ENCODE results near the gene KIF6. TPM values are rescaled to one million over a fixed set of nuclear protein-coding genes. Genes with fewer than 3 reads are reported as not detected.
"Not testable (repeated sequence)": the region's sequence is repeated elsewhere in the genome, so short reads cannot be mapped to it uniquely, and the experiment has no call there.

The KIF6 gene
- total RNA-seq, 4 donors from 2014 or later: not detected

DNA sequence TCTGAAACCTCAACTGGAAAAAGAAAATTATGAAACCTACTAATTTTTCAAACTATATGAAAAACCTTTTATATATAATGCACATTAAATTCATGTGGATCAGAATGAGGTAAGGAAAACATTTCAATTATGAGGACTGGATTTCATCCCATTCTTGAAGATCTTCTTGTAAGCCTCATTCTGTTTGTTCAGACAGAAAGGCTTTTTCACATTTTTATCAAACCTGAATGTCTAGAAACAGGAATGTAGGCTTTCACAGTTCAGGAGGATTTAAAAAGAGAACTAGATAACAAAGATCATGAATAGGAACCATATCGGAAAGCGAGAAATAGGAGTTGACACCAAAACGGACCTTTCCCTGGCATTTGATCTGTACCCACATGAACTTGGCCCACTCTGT is 210.2 kb downstream of the KIF6 start:
- H3K4me1 ChIP-seq: no peaks in the 10 kb centered on the region
- DNase-seq (no peak), ATAC-seq (no peak)
- no peak overlapping the region for H3K27ac ChIP-seq
- no peak for TF ChIP-seq POLR2A (IDR thresholded peaks at IDR 0.05)
- TF ChIP-seq, protein P1, sequence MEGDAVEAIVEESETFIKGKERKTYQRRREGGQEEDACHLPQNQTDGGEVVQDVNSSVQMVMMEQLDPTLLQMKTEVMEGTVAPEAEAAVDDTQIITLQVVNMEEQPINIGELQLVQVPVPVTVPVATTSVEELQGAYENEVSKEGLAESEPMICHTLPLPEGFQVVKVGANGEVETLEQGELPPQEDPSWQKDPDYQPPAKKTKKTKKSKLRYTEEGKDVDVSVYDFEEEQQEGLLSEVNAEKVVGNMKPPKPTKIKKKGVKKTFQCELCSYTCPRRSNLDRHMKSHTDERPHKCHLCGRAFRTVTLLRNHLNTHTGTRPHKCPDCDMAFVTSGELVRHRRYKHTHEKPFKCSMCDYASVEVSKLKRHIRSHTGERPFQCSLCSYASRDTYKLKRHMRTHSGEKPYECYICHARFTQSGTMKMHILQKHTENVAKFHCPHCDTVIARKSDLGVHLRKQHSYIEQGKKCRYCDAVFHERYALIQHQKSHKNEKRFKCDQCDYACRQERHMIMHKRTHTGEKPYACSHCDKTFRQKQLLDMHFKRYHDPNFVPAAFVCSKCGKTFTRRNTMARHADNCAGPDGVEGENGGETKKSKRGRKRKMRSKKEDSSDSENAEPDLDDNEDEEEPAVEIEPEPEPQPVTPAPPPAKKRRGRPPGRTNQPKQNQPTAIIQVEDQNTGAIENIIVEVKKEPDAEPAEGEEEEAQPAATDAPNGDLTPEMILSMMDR (IDR thresholded peaks at IDR 0.05 in 4 of 5, conservative IDR thresholded peaks at IDR 0.05 in 1 of 5): no peak
- H3K9me3 ChIP-seq: no peaks in the 10 kb centered on the region
- intact Hi-C loops (cut with DNase I; ENCODE audit: low total_unique reads) (no loop called here), in situ Hi-C loops (cut with MboI; ENCODE audit: low sequenced_read_pairs in 4 of 4) (no loop called here)
- no peak overlapping the region for H3K4me3 ChIP-seq
- no peaks in the 10 kb centered on the region for H3K36me3 ChIP-seq
- H3K27me3 ChIP-seq: no peaks in the 10 kb centered on the region

DNA sequence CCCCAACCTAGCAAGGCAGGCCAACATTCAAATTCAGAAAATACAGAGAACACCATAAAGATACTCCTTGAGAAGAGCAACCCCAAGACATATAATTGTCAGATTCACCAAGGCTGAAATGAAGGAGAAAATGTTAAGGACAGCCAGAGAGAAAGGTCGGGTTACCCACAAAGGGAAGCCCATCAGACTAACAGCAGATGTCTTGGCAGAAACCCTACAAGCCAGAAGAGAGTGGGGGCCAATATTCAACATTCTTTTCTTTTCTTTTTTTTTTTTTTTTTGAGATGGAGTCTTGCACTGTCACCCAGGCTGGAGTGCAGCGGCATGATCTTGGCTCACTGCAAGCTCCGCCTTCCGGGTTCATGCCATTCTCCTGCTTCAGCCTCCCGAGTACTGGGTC is 215.4 kb downstream of the KIF6 start:
- in situ Hi-C loops (cut with MboI; ENCODE audit: low sequenced_read_pairs in 4 of 4); H3K27ac ChIP-seq; intact Hi-C loops (cut with DNase I; ENCODE audit: low total_unique reads); H3K36me3 ChIP-seq; H3K27me3 ChIP-seq; ATAC-seq; H3K4me1 ChIP-seq; H3K4me3 ChIP-seq; DNase-seq; H3K9me3 ChIP-seq: not testable (repeated sequence)

DNA sequence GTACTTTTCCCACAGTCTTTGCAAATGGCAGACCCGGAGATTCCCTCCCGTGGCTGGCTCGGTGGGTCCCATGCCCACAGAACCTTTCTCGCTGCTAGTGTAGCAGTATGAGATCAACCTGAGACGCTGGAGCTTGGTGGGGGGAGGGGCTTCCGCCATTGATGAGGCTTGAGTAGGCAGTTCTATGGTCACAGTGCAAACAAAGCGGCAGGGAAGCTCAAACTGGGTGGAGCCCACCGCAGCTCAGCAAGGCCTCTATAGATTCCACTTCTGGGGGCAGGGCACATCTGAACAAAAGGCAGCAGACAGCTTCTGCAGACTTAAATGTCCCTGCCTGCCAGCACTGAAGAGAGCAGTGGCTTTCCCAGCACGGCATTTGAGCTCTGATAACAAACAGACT is 216.7 kb downstream of the KIF6 start:
- DNase-seq (no peak), ATAC-seq (no peak)
- in situ Hi-C loops (cut with MboI; ENCODE audit: low sequenced_read_pairs in 4 of 4): no loop called here
- Histone ChIP-seq H3K9me3 (no peaks in the 10 kb centered on the region), H3K36me3 (no peaks in the 10 kb centered on the region), H3K27me3 (no peaks in the 10 kb centered on the region), H3K4me1 (no peaks in the 10 kb centered on the region), H3K4me3 (no peak overlapping the region), H3K27ac (no peak overlapping the region)
- intact Hi-C loops (cut with DNase I; ENCODE audit: low total_unique reads): no loop called here
- TF ChIP-seq, protein P1 (IDR thresholded peaks at IDR 0.05 in 4 of 5, conservative IDR thresholded peaks at IDR 0.05 in 1 of 5): no peak
- TF ChIP-seq POLR2A (IDR thresholded peaks at IDR 0.05): no peak

DNA sequence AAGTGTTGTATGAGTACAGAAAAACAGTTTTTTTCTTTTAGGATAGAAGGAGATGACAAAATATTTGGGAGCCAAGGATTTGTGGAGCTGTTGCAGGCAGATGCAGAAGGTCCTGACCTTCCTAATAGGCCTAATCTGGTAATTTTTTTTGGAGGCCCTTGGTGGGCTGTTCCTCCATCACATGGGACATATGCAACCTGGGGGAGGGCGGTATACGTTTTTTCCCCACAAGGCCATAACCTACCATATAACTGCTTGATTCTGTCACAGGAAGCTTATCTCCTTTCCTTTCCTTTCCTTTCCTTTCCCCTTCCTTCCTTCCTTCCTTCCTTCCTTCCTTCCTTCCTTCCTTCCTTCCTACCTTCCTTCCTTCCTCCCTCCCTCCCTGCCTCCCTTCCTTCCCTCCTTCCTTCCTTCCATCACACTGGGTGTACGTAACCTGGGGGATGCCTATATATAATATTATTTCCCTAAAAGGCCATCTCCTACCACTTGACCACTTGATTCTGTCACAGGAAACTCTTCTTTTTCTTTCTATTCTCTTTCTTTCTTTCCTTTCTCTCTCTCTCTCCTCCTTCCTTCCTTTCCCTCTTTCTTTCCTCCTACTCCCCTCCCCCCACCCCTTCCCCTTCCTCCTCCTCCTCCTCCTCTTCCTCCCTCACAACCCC is 217.7 kb downstream of the KIF6 start:
- ATAC-seq: no peak
- intact Hi-C loops (cut with DNase I; ENCODE audit: low total_unique reads): no loop called here
- TF ChIP-seq POLR2A (IDR thresholded peaks at IDR 0.05): no peak
- TF ChIP-seq, protein P1 (IDR thresholded peaks at IDR 0.05 in 4 of 5, conservative IDR thresholded peaks at IDR 0.05 in 1 of 5): no peak

DNA sequence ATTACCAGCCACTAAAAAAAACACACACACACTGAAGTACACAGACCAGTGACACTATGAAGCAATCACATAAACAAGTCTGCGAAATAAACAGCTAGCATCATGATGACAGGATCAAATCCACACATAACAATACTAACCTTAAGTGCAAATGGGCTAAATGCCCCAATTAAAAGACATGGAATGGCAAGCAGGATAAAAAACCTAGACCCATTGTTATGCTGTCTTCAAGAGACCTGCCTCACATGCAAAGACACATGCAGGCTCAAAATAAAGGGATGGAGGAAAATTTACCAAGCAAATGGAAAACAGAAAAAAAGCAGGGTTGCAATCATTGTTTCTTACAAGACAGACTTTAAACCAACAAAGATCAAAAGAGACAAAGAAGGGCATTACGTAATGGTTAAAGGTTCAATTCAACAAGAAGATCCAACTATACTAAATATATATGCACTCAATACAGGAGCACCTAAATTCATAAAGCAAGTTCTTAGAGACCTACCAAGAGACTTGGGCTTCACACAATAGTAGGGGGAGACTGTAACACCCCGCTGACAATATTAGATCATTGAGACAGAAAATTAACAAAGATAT is 222.7 kb downstream of the KIF6 start:
- H3K4me3 ChIP-seq; in situ Hi-C loops (cut with MboI; ENCODE audit: low sequenced_read_pairs in 4 of 4); H3K4me1 ChIP-seq; H3K9me3 ChIP-seq; H3K27me3 ChIP-seq; H3K36me3 ChIP-seq; H3K27ac ChIP-seq; intact Hi-C loops (cut with DNase I; ENCODE audit: low total_unique reads); ATAC-seq; DNase-seq: not testable (repeated sequence)

More for the DNA sequence above, 217.7 kb downstream of the KIF6 start:
- no peaks in the 10 kb centered on the region for H3K27me3 ChIP-seq
- no peak overlapping the region for H3K27ac ChIP-seq
- no peaks in the 10 kb centered on the region for H3K36me3 ChIP-seq
- no peak overlapping the region for H3K4me3 ChIP-seq
- no peaks in the 10 kb centered on the region for H3K4me1 ChIP-seq
- H3K9me3 ChIP-seq: peaks cover 0 to 5% (median 3%) of the 10 kb centered on the region in 3 donors
- DNase-seq: no peak
- in situ Hi-C loops (cut with MboI; ENCODE audit: low sequenced_read_pairs in 4 of 4): no loop called here

All from gastrocnemius medialis (tissue), 4 donors.